ENCODE results near the gene RPP25L. TPM values are rescaled to one million over a fixed set of nuclear protein-coding genes. Genes with fewer than 3 reads are reported as not detected.

RPP25L gene
- total and polyA plus RNA-seq, 2 of the 4 experiments (the other 2 are of a cell fraction): 20.4 to 26.3 TPM

GRCh38 chr9:34589636-34590380 lies 22.1 kb downstream of the RPP25L start, which contains the start of gene CNTFR:
CNTFR (minus strand) TSS chr9:34589724; CDS start chr9:34568981, 20,743 bp downstream.
- Histone ChIP-seq H3K18ac (ENCODE audit: low read depth, low read length) (no peak within 1 kb of the TSS), H2BK120ac (ENCODE audit: low read depth, low read length) (no peak within 1 kb of the TSS), H3K36me3 (ENCODE audit: control insufficient read depth, insufficient read depth, low read length) (no peaks in the 10 kb centered on the region), H3K4me3 (ENCODE audit: insufficient read depth, low read depth, low read length) (peak within 1 kb of the TSS; percentile 25), H3K27ac (ENCODE audit: insufficient read depth, low read length) (no peak within 1 kb of the TSS), H3K14ac (replicated peaks; ENCODE audit: low read depth, low read length) (no peak within 1 kb of the TSS), H2AK9ac (replicated peaks; ENCODE audit: low read depth, low read length, poor library complexity) (no peak within 1 kb of the TSS), H3K4ac (ENCODE audit: low read depth, low read length) (no peak within 1 kb of the TSS), H3K9me3 (ENCODE audit: control insufficient read depth, insufficient read depth, low read length) (no peaks in the 10 kb centered on the region), H2BK5ac (ENCODE audit: low read depth, low read length, poor library complexity, severe bottlenecking) (no peak within 1 kb of the TSS), H3K9ac (ENCODE audit: low read depth, low read length) (no peak within 1 kb of the TSS), H4K91ac (ENCODE audit: insufficient read depth, low read depth, low read length) (no peak within 1 kb of the TSS), H2BK15ac (ENCODE audit: low read depth, low read length) (no peak within 1 kb of the TSS), H3K79me1 (ENCODE audit: low read depth in 1 of 2, low read length in 2 of 2) (no peaks in the 10 kb centered on the region), H3K23ac (ENCODE audit: low read depth, low read length) (no peak within 1 kb of the TSS), H3K56ac (ENCODE audit: extremely low read depth, insufficient read depth, low read length) (no peak within 1 kb of the TSS), H3K9me1 (ENCODE audit: insufficient read depth, low read length) (no peaks in the 10 kb centered on the region), H3K27me3 (ENCODE audit: control insufficient read depth, insufficient read depth, low read length) (peaks cover 94% of the 10 kb centered on the region), H4K20me1 (ENCODE audit: insufficient read depth, low read length) (peaks cover 8% of the 10 kb centered on the region), H2AFZ (replicated peaks; ENCODE audit: low read length, poor library complexity) (peak within 1 kb of the TSS; percentile 51), H2BK20ac (ENCODE audit: low read depth, low read length) (no peak within 1 kb of the TSS), H2AK5ac (ENCODE audit: low read depth, low read length) (no peak within 1 kb of the TSS), H3K4me1 (ENCODE audit: control insufficient read depth, insufficient read depth, low read length) (no peaks in the 10 kb centered on the region; the same call in 1 of the 2 replicates), H4K8ac (ENCODE audit: low read depth in 2 of 2, low read length in 2 of 2) (no peak within 1 kb of the TSS), H3K4me2 (ENCODE audit: low read depth, low read length) (peak within 1 kb of the TSS; percentile 41; the same call in 1 of the 2 replicates), H4K5ac (ENCODE audit: low read depth, low read length) (no peak within 1 kb of the TSS)
- TF ChIP-seq RFX5 (IDR thresholded peaks at IDR 0.05; ENCODE audit: low read depth, low read length): no peak
- peak; percentile 24; the same call in 1 of the 2 replicates for TF ChIP-seq MAZ (IDR thresholded peaks at IDR 0.05; ENCODE audit: borderline replicate concordance, low read depth, low read length)
- no peak for TF ChIP-seq NFE2L2 (IDR thresholded peaks at IDR 0.05; ENCODE audit: low read depth, low read length)
- intact Hi-C loops (cut with micrococcal nuclease): no loop called here
- in situ Hi-C loops (cut with MboI; ENCODE audit: low sequenced_read_pairs): no loop called here
- no TSS peak for BruUV-seq (replicated peaks)
- WGBS, 2 experiments (ENCODE audit: extremely low coverage in 2 of 2, insufficient read length in 1 of 2): 2% methylated on average over 36 of the region's 104 CpGs; no CpG with 5 or more reads in 1 of the 2 experiments
- peak; percentile 15 for ATAC-seq (ENCODE audit: low read depth)
- dilution Hi-C loops (cut with HindIII; ENCODE audit: low sequenced_read_pairs, unreplicated experiment): no loop called here
- ChIA-PET CTCF (no interaction called here), POLR2A (ENCODE audit: unreplicated experiment) (no interaction called here)
- DNase-seq: no peak

All from IMR-90 (cell line).